H1 (cell line): Measurements from ENCODE around the gene KRT10. TPM values are rescaled to one million over a fixed set of nuclear protein-coding genes. Genes with fewer than 3 reads are reported as not detected.

Experiments used
- SIRT6 ChIP-seq: IDR thresholded peaks from one replicate; pipeline ENCODE4 v1.7.1; 2012; ENCODE audit warnings: low read length, inconsistent platforms
- polyA plus RNA-seq, 7 experiments: library from polyadenylated mRNA; depleted of rRNA in 3 of 7; stranded (reverse) in 5 of 7; unstranded in 2 of 7; fragments of >200 nt in 5 of 7; fragments of 200-250 nt in 2 of 7; gene quantifications; 1 replicate in 5 of 7; 2 replicates in 1 of 7; 4 replicates in 1 of 7; pipeline versions ENCODE4 v1.2.1 to v1.2.3, GENCODE V29; 2011 to 2013; ENCODE audit warnings: missing spikeins in 2 of 7, mixed read lengths in 2 of 7
- total RNA-seq: library from RNA; stranded (reverse); fragmentation: NEBNext Ultra II Directional; extraction: Animal tissue kit (Norgen Biotek cat#: 25700); gene quantifications from 2 replicates; pipeline ENCODE4 v1.2.1, GENCODE V29; 2021

KRT10 gene
- total and polyA plus RNA-seq, 2 of the 8 experiments (the other 6 are each of a cell fraction or from before 2014, with no cell fraction given): 3.5 to 39.4 TPM

GRCh38 chr17:40870136-40870535 lies 47.7 kb upstream of the KRT10 start (continued):
- TF ChIP-seq SIRT6: no peak
